Measurements from ENCODE around the gene GPR78.
"Not testable (repeated sequence)": the region's sequence is repeated elsewhere in the genome, so short reads cannot be mapped to it uniquely, and the experiment has no call there.

GRCh38 chr4:8576591-8576990 lies 3.6 kb upstream of the GPR78 start:
- TF ChIP-seq CTCF (conservative IDR thresholded peaks at IDR 0.05 in 1 of 2, IDR thresholded peaks at IDR 0.05 in 1 of 2; ENCODE audit: low read depth in 1 of 2, low read length in 2 of 2); EZH2 (IDR thresholded peaks at IDR 0.05; ENCODE audit: low read length, missing control alignments): not testable (repeated sequence)

Data from fibroblast of lung (primary cell).